HL-60/S4 (cell line): ENCODE results near the gene FHL2.

Source experiments
- in situ Hi-C: fragments of 300-500 bp; cut with MboI; formaldehyde crosslinking; loops from 2 replicates; pipeline ENCODE4 v1.14.3; 2022; ENCODE audit warnings: low sequenced_read_pairs

The FHL2 gene

GRCh38 chr2:105397953-105398335 is 907 bp downstream of the FHL2 start:
- in situ Hi-C loops = no loop called here

GRCh38 chr2:105397025-105397722 is 1.7 kb downstream of the FHL2 start:
- in situ Hi-C loops = no loop called here

GRCh38 chr2:105396254-105397024 is 2.4 kb downstream of the FHL2 start:
- in situ Hi-C loops = no loop called here

GRCh38 chr2:105395691-105396090 is 3.2 kb downstream of the FHL2 start:
- in situ Hi-C loops = no loop called here

- in situ Hi-C loops = no loop called here
Observed at GRCh38 chr2:105394951-105395611, 3.8 kb downstream of the FHL2 start.

- in situ Hi-C loops = no loop called here
Observed at GRCh38 chr2:105393373-105394055, 5.3 kb downstream of the FHL2 start.

GRCh38 chr2:105391763-105392662 is 6.8 kb downstream of the FHL2 start:
- in situ Hi-C loops = no loop called here

GRCh38 chr2:105391058-105391627 is 7.7 kb downstream of the FHL2 start:
- in situ Hi-C loops = no loop called here

GRCh38 chr2:105390454-105390853 is 8.4 kb downstream of the FHL2 start:
- in situ Hi-C loops = no loop called here

GRCh38 chr2:105388971-105389381 is 9.9 kb downstream of the FHL2 start:
- in situ Hi-C loops = no loop called here

GRCh38 chr2:105387225-105387624 is 11.6 kb downstream of the FHL2 start:
- in situ Hi-C loops = no loop called here

GRCh38 chr2:105385731-105386540 is 12.9 kb downstream of the FHL2 start:
- in situ Hi-C loops = no loop called here

- in situ Hi-C loops = no loop called here
Observed at GRCh38 chr2:105384861-105385260, 14.0 kb downstream of the FHL2 start.

- in situ Hi-C loops = no loop called here
Observed at GRCh38 chr2:105384216-105384615, 14.6 kb downstream of the FHL2 start.

- in situ Hi-C loops = no loop called here
Observed at GRCh38 chr2:105383432-105384166, 15.3 kb downstream of the FHL2 start.

GRCh38 chr2:105382177-105382576 is 16.7 kb downstream of the FHL2 start:
- in situ Hi-C loops = no loop called here

GRCh38 chr2:105381101-105381668 is 17.7 kb downstream of the FHL2 start:
- in situ Hi-C loops = no loop called here

GRCh38 chr2:105380432-105381100 is 18.3 kb downstream of the FHL2 start:
- in situ Hi-C loops = no loop called here
